Vagina (tissue), 2 donors: Measurements from ENCODE around the gene TMEFF1. TPM values are rescaled to one million over a fixed set of nuclear protein-coding genes. Genes with fewer than 3 reads are reported as not detected.

Experiments
- DNase-seq, 2 donors: peaks; one replicate each; pipeline ENCODE4 v3.0.0-alpha.2; 2017; ENCODE audit errors: extremely low spot score in 2 of 2
- H3K27ac ChIP-seq: fragments of 200-600 bp; sonication (generic); one replicate; pipeline ENCODE4 v1.5.1; 2019
- H3K27me3 ChIP-seq: fragments of 200-600 bp; sonication (generic); one replicate; pipeline ENCODE4 v1.5.1; 2019
- H3K36me3 ChIP-seq, 2 donors: fragments of 200-600 bp; sonication (generic); one replicate each; pipeline ENCODE4 v1.5.1; 2017 to 2019
- H3K4me1 ChIP-seq: fragments of 200-600 bp; sonication (generic); one replicate; pipeline ENCODE4 v1.5.1; 2019
- H3K4me3 ChIP-seq, 2 donors: fragments of 200-600 bp; sonication (generic); 1 replicate in 1 of 2; 2 replicates in 1 of 2; pipeline ENCODE4 v1.5.1; 2016 to 2019
- H3K9me3 ChIP-seq: fragments of 200-600 bp; sonication (generic); one replicate; pipeline ENCODE4 v1.5.1; 2019
- POLR2A ChIP-seq, 2 donors: fragments of 450-650 bp; IDR thresholded peaks; one replicate each; pipeline ENCODE4 v1.6.1; 2017; ENCODE audit warnings: antibody characterized with exemption in 2 of 2, mild to moderate bottlenecking in 2 of 2, moderate library complexity in 2 of 2
- POLR2AphosphoS5 ChIP-seq, 2 donors: sonication (generic); formaldehyde crosslinking; IDR thresholded peaks; one replicate each; pipeline ENCODE4 v1.9.0; 2017; ENCODE audit warnings: antibody characterized with exemption in 2 of 2, mild to moderate bottlenecking in 2 of 2, low read depth in 1 of 2; ENCODE audit not compliant: insufficient read depth in 1 of 2
- intact Hi-C: fragments of 100-400 bp; cut with DNase I; formaldehyde crosslinking; loops from one replicate; pipeline ENCODE4 v1.15.1; 2023
- total RNA-seq: library from RNA; depleted of rRNA; stranded (reverse); fragments of >200 nt; gene quantifications from one replicate; pipeline ENCODE4 v1.2.3, GENCODE V29; 2016
- TF ChIP-seq, protein P1 (sequence below), 3 experiments: fragments of 450-650 bp in 2 of 3; fragments of 200-600 bp in 1 of 3; sonication (generic) in 1 of 3; IDR thresholded peaks; one replicate each; pipeline ENCODE4 v1.5.1; 2017 to 2019; ENCODE audit warnings: antibody characterized with exemption in 3 of 3, mild to moderate bottlenecking in 2 of 3, moderate library complexity in 2 of 3

Gene TMEFF1
- total RNA-seq, 1 donor from 2014 or later: not detected

DNA sequence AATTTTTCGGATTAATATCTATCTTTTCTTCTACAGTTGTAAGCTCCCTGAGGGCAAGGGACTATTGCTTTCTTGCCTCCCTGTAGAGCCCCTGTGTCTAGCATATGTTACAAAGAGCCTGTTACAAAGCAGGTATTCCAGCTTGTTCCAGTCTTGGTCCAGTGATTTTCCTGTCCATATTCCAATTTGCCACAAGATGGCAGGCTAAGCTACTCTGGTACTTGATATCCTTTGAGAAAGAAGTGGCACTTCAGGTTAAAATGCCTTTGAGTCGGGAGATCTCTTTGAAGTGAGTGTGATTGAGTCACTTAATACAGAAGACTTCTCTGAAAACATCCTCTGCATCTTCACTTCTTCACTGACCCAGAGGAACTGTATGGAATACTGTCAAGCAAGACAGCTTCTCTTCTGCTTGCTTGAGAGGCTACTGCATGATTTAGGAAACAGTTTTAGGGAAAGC lies 129.4 kb downstream of the TMEFF1 start:
- Histone ChIP-seq H3K27ac (no peak overlapping the region), H3K27me3 (no peaks in the 10 kb centered on the region), H3K4me1 (peaks cover 19% of the 10 kb centered on the region), H3K4me3 (no peak overlapping the region), H3K36me3 (no peaks in the 10 kb centered on the region), H3K9me3 (no peaks in the 10 kb centered on the region)
- DNase-seq: no peak
- TF ChIP-seq, protein P1, sequence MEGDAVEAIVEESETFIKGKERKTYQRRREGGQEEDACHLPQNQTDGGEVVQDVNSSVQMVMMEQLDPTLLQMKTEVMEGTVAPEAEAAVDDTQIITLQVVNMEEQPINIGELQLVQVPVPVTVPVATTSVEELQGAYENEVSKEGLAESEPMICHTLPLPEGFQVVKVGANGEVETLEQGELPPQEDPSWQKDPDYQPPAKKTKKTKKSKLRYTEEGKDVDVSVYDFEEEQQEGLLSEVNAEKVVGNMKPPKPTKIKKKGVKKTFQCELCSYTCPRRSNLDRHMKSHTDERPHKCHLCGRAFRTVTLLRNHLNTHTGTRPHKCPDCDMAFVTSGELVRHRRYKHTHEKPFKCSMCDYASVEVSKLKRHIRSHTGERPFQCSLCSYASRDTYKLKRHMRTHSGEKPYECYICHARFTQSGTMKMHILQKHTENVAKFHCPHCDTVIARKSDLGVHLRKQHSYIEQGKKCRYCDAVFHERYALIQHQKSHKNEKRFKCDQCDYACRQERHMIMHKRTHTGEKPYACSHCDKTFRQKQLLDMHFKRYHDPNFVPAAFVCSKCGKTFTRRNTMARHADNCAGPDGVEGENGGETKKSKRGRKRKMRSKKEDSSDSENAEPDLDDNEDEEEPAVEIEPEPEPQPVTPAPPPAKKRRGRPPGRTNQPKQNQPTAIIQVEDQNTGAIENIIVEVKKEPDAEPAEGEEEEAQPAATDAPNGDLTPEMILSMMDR (IDR thresholded peaks at IDR 0.05): peak in 1 of 3 experiments; percentile 34
- TF ChIP-seq POLR2AphosphoS5 (IDR thresholded peaks at IDR 0.05; ENCODE audit: insufficient read depth in 1 of 2, low read depth in 1 of 2): no peak
- intact Hi-C loops: no loop called here

DNA sequence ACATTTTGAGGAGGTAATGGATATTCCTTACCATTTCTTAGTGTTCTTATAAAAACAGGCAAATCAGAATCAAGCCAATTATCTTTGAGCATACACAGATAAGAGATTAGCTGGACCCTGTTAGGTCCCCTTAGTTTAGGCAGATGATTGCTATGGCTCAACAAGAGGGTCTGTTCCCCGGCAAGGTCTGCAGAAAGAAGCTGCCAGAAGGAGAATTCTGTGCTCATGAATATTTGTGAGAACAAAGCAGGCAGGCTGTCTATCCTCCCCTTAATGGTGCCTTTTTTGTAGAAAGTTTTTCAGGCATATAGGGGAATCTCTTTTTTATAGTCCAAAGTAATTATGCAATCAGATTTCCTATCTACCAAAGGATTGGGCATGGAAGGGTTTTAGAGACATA lies 132.5 kb downstream of the TMEFF1 start:
- TF ChIP-seq POLR2AphosphoS5 (IDR thresholded peaks at IDR 0.05; ENCODE audit: insufficient read depth in 1 of 2, low read depth in 1 of 2) (no peak), POLR2A (IDR thresholded peaks at IDR 0.05) (no peak)
- TF ChIP-seq, protein P1 (IDR thresholded peaks at IDR 0.05): no peak
- DNase-seq: no peak
- H3K4me3 ChIP-seq: no peak overlapping the region
- H3K27ac ChIP-seq: no peak overlapping the region
- no peaks in the 10 kb centered on the region for H3K27me3 ChIP-seq
- intact Hi-C loops: no loop called here
- H3K9me3 ChIP-seq: no peaks in the 10 kb centered on the region
- no peaks in the 10 kb centered on the region for H3K4me1 ChIP-seq
- H3K36me3 ChIP-seq: no peaks in the 10 kb centered on the region

DNA sequence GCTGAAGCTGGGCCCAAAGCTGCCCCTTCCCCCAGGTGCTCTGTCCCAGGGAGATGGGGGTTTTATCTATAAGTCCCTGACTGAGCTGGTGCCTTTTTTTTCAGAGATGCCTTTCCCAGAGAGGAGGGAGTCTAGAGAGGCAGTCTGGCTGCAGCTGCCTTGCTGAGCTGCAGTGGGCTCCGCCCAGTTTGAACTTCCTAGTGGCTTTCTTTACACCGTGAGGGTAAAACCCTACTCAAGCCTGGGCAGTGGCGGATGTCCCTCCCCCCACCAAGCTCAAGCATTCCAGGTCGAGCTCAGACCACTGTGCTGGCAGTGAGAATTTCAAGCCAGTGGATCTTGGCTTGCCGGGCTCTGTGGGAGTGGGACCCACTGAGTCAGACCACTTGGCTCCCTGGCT lies 146.2 kb downstream of the TMEFF1 start:
- no peaks in the 10 kb centered on the region for H3K4me1 ChIP-seq
- H3K4me3 ChIP-seq: no peak overlapping the region
- DNase-seq: no peak
- H3K27ac ChIP-seq: no peak overlapping the region
- H3K9me3 ChIP-seq: no peaks in the 10 kb centered on the region
- intact Hi-C loops: no loop called here
- H3K27me3 ChIP-seq: no peaks in the 10 kb centered on the region
- H3K36me3 ChIP-seq: no peaks in the 10 kb centered on the region
- TF ChIP-seq, protein P1 (IDR thresholded peaks at IDR 0.05): no peak
- no peak for TF ChIP-seq POLR2AphosphoS5 (IDR thresholded peaks at IDR 0.05; ENCODE audit: insufficient read depth in 1 of 2, low read depth in 1 of 2)
- no peak for TF ChIP-seq POLR2A (IDR thresholded peaks at IDR 0.05)

DNA sequence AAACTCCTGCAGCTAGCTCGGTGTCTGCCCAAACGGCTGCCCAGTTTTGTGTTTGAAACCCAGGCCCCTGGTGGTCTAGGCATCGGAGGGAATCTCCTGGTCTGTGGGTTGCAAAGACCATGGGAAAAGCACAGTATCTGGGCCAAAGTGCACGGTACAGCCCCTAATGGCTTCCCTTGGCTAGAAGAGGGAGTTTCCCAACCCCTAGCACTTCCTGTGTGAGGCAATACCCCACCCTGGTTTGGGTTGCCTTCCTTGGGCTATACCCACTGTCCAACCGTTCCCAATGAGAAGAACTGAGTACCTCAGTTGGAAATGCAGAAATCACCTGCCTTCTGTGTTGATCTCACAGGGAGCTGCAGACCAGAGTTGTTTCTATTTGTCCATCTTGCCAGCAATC lies 146.7 kb downstream of the TMEFF1 start:
- Histone ChIP-seq H3K27me3 (no peaks in the 10 kb centered on the region), H3K4me1 (no peaks in the 10 kb centered on the region), H3K9me3 (no peaks in the 10 kb centered on the region), H3K36me3 (no peaks in the 10 kb centered on the region), H3K4me3 (no peak overlapping the region), H3K27ac (no peak overlapping the region)
- intact Hi-C loops: no loop called here
- TF ChIP-seq, protein P1 (IDR thresholded peaks at IDR 0.05): no peak
- TF ChIP-seq POLR2A (IDR thresholded peaks at IDR 0.05): no peak
- TF ChIP-seq POLR2AphosphoS5 (IDR thresholded peaks at IDR 0.05; ENCODE audit: insufficient read depth in 1 of 2, low read depth in 1 of 2): no peak
- no peak for DNase-seq

DNA sequence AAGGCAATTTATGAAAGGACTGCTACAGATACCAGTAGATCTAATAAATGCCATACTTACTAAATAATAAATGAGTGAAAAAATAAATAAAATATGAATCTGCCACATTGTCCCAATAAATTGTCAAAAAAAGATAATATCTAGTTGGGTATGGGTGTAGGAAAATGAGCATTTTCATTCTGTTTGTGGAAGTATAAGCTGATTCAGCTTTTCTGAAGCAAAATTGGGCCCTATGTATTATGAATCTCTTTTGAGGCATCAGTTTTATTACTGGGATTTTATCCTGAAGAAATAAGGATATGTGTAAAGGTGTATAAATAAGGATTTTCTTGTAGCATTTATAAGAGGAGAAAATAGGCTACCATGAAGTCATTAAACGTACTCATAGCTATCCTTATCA lies 151.0 kb downstream of the TMEFF1 start:
- no peak for DNase-seq
- H3K27me3 ChIP-seq: no peaks in the 10 kb centered on the region
- intact Hi-C loops: no loop called here
- H3K27ac ChIP-seq: no peak overlapping the region
- H3K36me3 ChIP-seq: no peaks in the 10 kb centered on the region
- TF ChIP-seq POLR2AphosphoS5 (IDR thresholded peaks at IDR 0.05; ENCODE audit: insufficient read depth in 1 of 2, low read depth in 1 of 2) (no peak), POLR2A (IDR thresholded peaks at IDR 0.05) (no peak)
- TF ChIP-seq, protein P1 (IDR thresholded peaks at IDR 0.05): no peak
- no peaks in the 10 kb centered on the region for H3K4me1 ChIP-seq
- no peak overlapping the region for H3K4me3 ChIP-seq
- H3K9me3 ChIP-seq: no peaks in the 10 kb centered on the region
